H1 (cell line): Measurements from ENCODE around the gene TNS3. TPM values are rescaled to one million over a fixed set of nuclear protein-coding genes. Genes with fewer than 3 reads are reported as not detected.
A peak's percentile ranks its signal among the peaks of the same experiment; 100 is the strongest.

Source experiments
- CTCF ChIA-PET: fragments of 300-600 bp; sonication (Branson Sonifier 250); formaldehyde crosslinking; loops from one replicate; lab custom pipeline; 2021; ENCODE audit not compliant: partially characterized antibody; lab: Charles Lee
- POLR2A ChIA-PET: fragments of 300-600 bp; sonication (Branson Sonifier 250); formaldehyde crosslinking; loops from one replicate; lab custom pipeline; 2021; ENCODE audit warnings: inconsistent platforms; ENCODE audit not compliant: partially characterized antibody; lab: Charles Lee
- DNase-seq, 2 experiments: peaks; one replicate each; pipeline versions ENCODE4 v3.0.0 to v3.0.0-alpha.2; 2010 to 2022; ENCODE audit warnings: low spot score in 2 of 2, low read depth in 1 of 2, mixed read lengths in 1 of 2
- FAIRE-seq: peaks from 2 replicates; lab custom pipeline; 2011; peaks lifted over from hg19 to GRCh38; lab: Jason Lieb, UNC
- H2AFZ ChIP-seq: 2 replicates; pipeline ENCODE4 v1.8.1; 2012; ENCODE audit warnings: low read length, inconsistent platforms
- H2AK5ac ChIP-seq: 2 replicates; pipeline ENCODE4 v1.6.1; 2013; ENCODE audit warnings: low read depth, low read length
- H2BK120ac ChIP-seq: replicated peaks from 2 replicates; pipeline ENCODE3; 2013; ENCODE audit warnings: low read depth, low read length, inconsistent platforms
- H2BK12ac ChIP-seq: 2 replicates; pipeline ENCODE4 v1.6.1; 2013; ENCODE audit warnings: low read depth, low read length
- H2BK15ac ChIP-seq: 2 replicates; pipeline ENCODE4 v1.6.1; 2013; ENCODE audit warnings: low read length
- H2BK20ac ChIP-seq: 2 replicates; pipeline ENCODE4 v1.6.1; 2013; ENCODE audit warnings: low read length
- H2BK5ac ChIP-seq: 2 replicates; pipeline ENCODE4 v1.6.1; 2013; ENCODE audit warnings: low read depth, low read length
- H3K14ac ChIP-seq: 2 replicates; pipeline ENCODE4 v1.6.1; 2013; ENCODE audit warnings: inconsistent platforms; ENCODE audit not compliant: insufficient read length
- H3K18ac ChIP-seq: 2 replicates; pipeline ENCODE4 v1.6.1; 2013; ENCODE audit warnings: low read length; ENCODE audit errors: extremely low read depth
- H3K23ac ChIP-seq: 2 replicates; pipeline ENCODE4 v1.6.1; 2013; ENCODE audit warnings: inconsistent platforms; ENCODE audit not compliant: insufficient read length
- H3K23me2 ChIP-seq: 2 replicates; pipeline ENCODE4 v1.6.1; 2013; ENCODE audit warnings: low read depth, low read length
- H3K27ac ChIP-seq: 2 replicates; pipeline ENCODE4 v1.6.1; 2011; ENCODE audit warnings: low read depth, low read length, inconsistent platforms
- H3K27me3 ChIP-seq, 4 experiments: replicated peaks in 1 of 4; 1 replicate in 1 of 4; 2 replicates in 3 of 4; pipeline versions ENCODE4 v1.6.1 to v1.8.1; 2011 to 2013; ENCODE audit warnings: low read length in 3 of 4, mild to moderate bottlenecking in 3 of 4, inconsistent platforms in 2 of 4, mixed read lengths in 2 of 4, moderate library complexity in 1 of 4; ENCODE audit not compliant: control insufficient read depth in 3 of 4, insufficient read depth in 3 of 4; ENCODE audit errors: extremely low read depth in 1 of 4
- H3K36me3 ChIP-seq, 4 experiments: 2 replicates each; pipeline versions ENCODE4 v1.6.1 to v1.8.1; 2011 to 2013; ENCODE audit warnings: mild to moderate bottlenecking in 4 of 4, low read length in 3 of 4, moderate library complexity in 2 of 4, control low read depth in 1 of 4, inconsistent platforms in 1 of 4; ENCODE audit not compliant: insufficient read depth in 4 of 4, control insufficient read depth in 2 of 4
- H3K4ac ChIP-seq: replicated peaks from 2 replicates; pipeline ENCODE3; 2013; ENCODE audit warnings: low read length, low read depth, mixed read lengths, inconsistent platforms; ENCODE audit not compliant: insufficient read length
- H3K4me1 ChIP-seq, 4 experiments: replicated peaks in 1 of 4; 1 replicate in 1 of 4; 2 replicates in 3 of 4; pipeline versions ENCODE4 v1.6.1 to v1.8.1; 2011 to 2013; ENCODE audit warnings: low read length in 3 of 4, inconsistent platforms in 2 of 4, mixed read lengths in 1 of 4; ENCODE audit not compliant: insufficient read depth in 4 of 4, control insufficient read depth in 3 of 4
- H3K4me2 ChIP-seq, 2 experiments: 2 replicates each; pipeline versions ENCODE4 v1.6.1 to v1.8.1; 2011 to 2013; ENCODE audit warnings: low read depth in 2 of 2, low read length in 2 of 2, control low read depth in 1 of 2, inconsistent platforms in 1 of 2, mild to moderate bottlenecking in 1 of 2; ENCODE audit not compliant: insufficient read depth in 1 of 2
- H3K4me3 ChIP-seq, 4 experiments: fragments of 200-600, 300-600 bp in 1 of 4; sonication (generic), shearing (Covaris generic), sonication (Bioruptor Twin) in 1 of 4; 2 replicates each; pipeline versions ENCODE4 v1.5.1 to v1.8.1; 2011 to 2016; ENCODE audit warnings: low read length in 4 of 4, low read depth in 3 of 4, control low read depth in 2 of 4, inconsistent platforms in 2 of 4, mild to moderate bottlenecking in 2 of 4, mixed read lengths in 1 of 4, moderate library complexity in 1 of 4; ENCODE audit not compliant: insufficient read depth in 2 of 4; ENCODE audit errors: extremely low read depth in 1 of 4
- H3K56ac ChIP-seq: replicated peaks from 2 replicates; pipeline ENCODE3; 2013; ENCODE audit warnings: low read depth, mild to moderate bottlenecking, mixed read lengths, low read length, inconsistent platforms; ENCODE audit not compliant: insufficient read length
- H3K79me1 ChIP-seq: 2 replicates; pipeline ENCODE4 v1.6.1; 2013; ENCODE audit warnings: low read depth, low read length, control low read depth
- H3K79me2 ChIP-seq, 2 experiments: 2 replicates each; pipeline versions ENCODE4 v1.6.1 to v1.8.1; 2012 to 2013; ENCODE audit warnings: low read length in 2 of 2, mild to moderate bottlenecking in 2 of 2, inconsistent platforms in 1 of 2; ENCODE audit not compliant: insufficient read depth in 2 of 2, control insufficient read depth in 1 of 2
- H3K9ac ChIP-seq, 4 experiments: replicated peaks in 1 of 4; 1 replicate in 1 of 4; 2 replicates in 3 of 4; pipeline versions ENCODE4 v1.6.1 to v1.8.1; 2011 to 2013; ENCODE audit warnings: low read depth in 3 of 4, low read length in 3 of 4, control low read depth in 2 of 4, mild to moderate bottlenecking in 2 of 4, moderate library complexity in 2 of 4, inconsistent platforms in 1 of 4; ENCODE audit errors: extremely low read depth in 1 of 4
- H3K9me3 ChIP-seq, 2 experiments: 2 replicates each; pipeline versions ENCODE4 v1.6.1 to v1.8.1; 2012 to 2013; ENCODE audit warnings: mild to moderate bottlenecking in 2 of 2, moderate library complexity in 2 of 2, control low read depth in 1 of 2, inconsistent platforms in 1 of 2, low read depth in 1 of 2, low read length in 1 of 2, mixed read lengths in 1 of 2; ENCODE audit not compliant: insufficient read depth in 2 of 2
- H4K20me1 ChIP-seq, 2 experiments: replicated peaks in 1 of 2; 2 replicates each; pipeline versions ENCODE3 to v1.8.1; 2011 to 2013; ENCODE audit warnings: inconsistent platforms in 2 of 2, low read length in 2 of 2, mild to moderate bottlenecking in 1 of 2; ENCODE audit not compliant: insufficient read depth in 2 of 2, control insufficient read depth in 1 of 2
- H4K5ac ChIP-seq: 2 replicates; pipeline ENCODE4 v1.6.1; 2013; ENCODE audit warnings: low read length, low read depth, mixed read lengths, inconsistent platforms; ENCODE audit not compliant: insufficient read length
- H4K8ac ChIP-seq: 2 replicates; pipeline ENCODE4 v1.8.0; 2013; ENCODE audit warnings: mild to moderate bottlenecking, moderate library complexity, low read length, inconsistent platforms; ENCODE audit not compliant: insufficient read depth; ENCODE audit errors: extremely low read depth
- H4K91ac ChIP-seq: replicated peaks from 2 replicates; pipeline ENCODE3; 2013; ENCODE audit warnings: low read length, mixed read lengths, inconsistent platforms; ENCODE audit not compliant: insufficient read length
- BCL11A ChIP-seq, 2 experiments: IDR thresholded peaks; one replicate each; pipeline ENCODE4 v1.6.1; 2011; ENCODE audit warnings: low read depth in 2 of 2, low read length in 2 of 2, mild to moderate bottlenecking in 2 of 2
- CHD2 ChIP-seq: IDR thresholded peaks from 2 replicates; pipeline ENCODE4 v1.6.1; 2012; ENCODE audit warnings: low read length, improper control_type of control experiment
- POLR2A ChIP-seq, 2 experiments: IDR thresholded peaks; 1 replicate in 1 of 2; 2 replicates in 1 of 2; pipeline ENCODE4 v1.6.1; 2011; ENCODE audit warnings: low read depth in 2 of 2, low read length in 2 of 2, mild to moderate bottlenecking in 2 of 2; ENCODE audit errors: control extremely low read depth in 1 of 2
- WGBS, 2 experiments: shearing (Covaris generic) in 1 of 2; methylation state at CpG; one replicate each; pipeline versions ENCODE4 v1.1.6 to v1.1.7; 2013 to 2015; ENCODE audit warnings: low lambda C conversion rate in 2 of 2, mixed read lengths in 2 of 2, inconsistent platforms in 1 of 2, low coverage in 1 of 2, missing lambda C conversion rate in 1 of 2; ENCODE audit not compliant: insufficient replicate concordance in 2 of 2, insufficient coverage in 1 of 2, insufficient read length in 1 of 2; ENCODE audit errors: extremely low coverage in 1 of 2, missing lambda C conversion rate in 1 of 2; 5-methylcytosine and 5-hydroxymethylcytosine counted together
- polyA plus RNA-seq, 7 experiments: library from polyadenylated mRNA; depleted of rRNA in 3 of 7; stranded (reverse) in 5 of 7; unstranded in 2 of 7; fragments of >200 nt in 5 of 7; fragments of 200-250 nt in 2 of 7; gene quantifications; 1 replicate in 5 of 7; 2 replicates in 1 of 7; 4 replicates in 1 of 7; pipeline versions ENCODE4 v1.2.1 to v1.2.3, GENCODE V29; 2011 to 2013; ENCODE audit warnings: missing spikeins in 2 of 7, mixed read lengths in 2 of 7
- total RNA-seq: library from RNA; stranded (reverse); fragmentation: NEBNext Ultra II Directional; extraction: Animal tissue kit (Norgen Biotek cat#: 25700); gene quantifications from 2 replicates; pipeline ENCODE4 v1.2.1, GENCODE V29; 2021
- TF ChIP-seq, protein P1 (sequence below), 3 experiments: IDR thresholded peaks; 1 replicate in 2 of 3; 2 replicates in 1 of 3; pipeline versions ENCODE4 v1.5.1 to v1.6.1; 2011; ENCODE audit warnings: low read length in 3 of 3, mild to moderate bottlenecking in 3 of 3, inconsistent platforms in 2 of 3, low read depth in 1 of 3, moderate library complexity in 1 of 3; ENCODE audit not compliant: insufficient read depth in 1 of 3; ENCODE audit errors: control extremely low read depth in 1 of 3

TNS3 gene
- total and polyA plus RNA-seq, 2 of the 8 experiments (the other 6 are each of a cell fraction or from before 2014, with no cell fraction given), result 11.9 to 24.2 TPM

DNA sequence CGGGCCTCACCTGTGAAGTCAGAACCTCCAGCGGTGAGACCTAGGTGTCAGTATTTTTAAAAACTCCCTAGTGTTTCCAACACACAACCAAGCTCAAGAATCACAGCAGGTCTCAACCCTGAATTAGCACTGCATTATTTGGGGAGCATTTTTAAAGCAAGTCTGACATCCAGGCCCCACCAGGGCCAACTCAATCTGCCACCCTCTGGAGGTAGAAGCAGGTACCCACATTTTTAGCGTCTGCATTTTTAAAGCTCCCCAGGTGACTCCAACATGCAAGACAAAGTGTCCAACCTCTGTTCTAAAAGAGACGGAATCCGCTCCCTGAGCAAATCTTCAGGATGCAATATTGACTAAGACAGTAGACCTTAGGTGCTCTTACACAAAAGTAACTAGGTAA lies 225.7 kb downstream of the TNS3 start:
- Histone ChIP-seq H4K20me1 (peaks cover 2 to 7% of the 10 kb centered on the region in 2 experiments), H3K4ac (no peak overlapping the region), H2AK5ac (no peak overlapping the region), H2BK12ac (no peak overlapping the region), H4K8ac (no peak overlapping the region), H3K9me3 (no peaks in the 10 kb centered on the region), H2BK120ac (no peak overlapping the region), H3K4me3 (no peak overlapping the region), H2BK15ac (no peak overlapping the region), H3K9ac (no peak overlapping the region; a peak in 1 of 7 replicates), H3K36me3 (no peaks in the 10 kb centered on the region), H2AFZ (no peak overlapping the region), H3K4me1 (peaks cover 0 to 2% (median under 1%) of the 10 kb centered on the region in 4 experiments; a peak in 4 of 7 replicates), H3K27ac (no peak overlapping the region), H2BK5ac (no peak overlapping the region), H3K79me1 (0 out of 2 replicates have a peak, but pooled peaks cover 2% of the 10 kb centered on the region), H3K79me2 (no peaks in the 10 kb centered on the region), H3K23me2 (no peaks in the 10 kb centered on the region; the same call in 1 of the 2 replicates), H2BK20ac (no peak overlapping the region), H3K14ac (no peak overlapping the region), H3K4me2 (no peak overlapping the region), H3K23ac (no peak overlapping the region), H3K56ac (no peak overlapping the region), H3K18ac (peak overlapping the region; percentile 32), H4K91ac (no peak overlapping the region), H4K5ac (no peak overlapping the region), H3K27me3 (no peaks in the 10 kb centered on the region)
- 82% methylated on average over 5 of the region's 5 CpGs; no CpG with 5 or more reads in 1 of the 2 experiments for WGBS, 2 experiments
- TF ChIP-seq, protein P1, sequence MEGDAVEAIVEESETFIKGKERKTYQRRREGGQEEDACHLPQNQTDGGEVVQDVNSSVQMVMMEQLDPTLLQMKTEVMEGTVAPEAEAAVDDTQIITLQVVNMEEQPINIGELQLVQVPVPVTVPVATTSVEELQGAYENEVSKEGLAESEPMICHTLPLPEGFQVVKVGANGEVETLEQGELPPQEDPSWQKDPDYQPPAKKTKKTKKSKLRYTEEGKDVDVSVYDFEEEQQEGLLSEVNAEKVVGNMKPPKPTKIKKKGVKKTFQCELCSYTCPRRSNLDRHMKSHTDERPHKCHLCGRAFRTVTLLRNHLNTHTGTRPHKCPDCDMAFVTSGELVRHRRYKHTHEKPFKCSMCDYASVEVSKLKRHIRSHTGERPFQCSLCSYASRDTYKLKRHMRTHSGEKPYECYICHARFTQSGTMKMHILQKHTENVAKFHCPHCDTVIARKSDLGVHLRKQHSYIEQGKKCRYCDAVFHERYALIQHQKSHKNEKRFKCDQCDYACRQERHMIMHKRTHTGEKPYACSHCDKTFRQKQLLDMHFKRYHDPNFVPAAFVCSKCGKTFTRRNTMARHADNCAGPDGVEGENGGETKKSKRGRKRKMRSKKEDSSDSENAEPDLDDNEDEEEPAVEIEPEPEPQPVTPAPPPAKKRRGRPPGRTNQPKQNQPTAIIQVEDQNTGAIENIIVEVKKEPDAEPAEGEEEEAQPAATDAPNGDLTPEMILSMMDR (IDR thresholded peaks at IDR 0.05; ENCODE audit: control extremely low read depth in 1 of 3, insufficient read depth in 1 of 3, low read depth in 1 of 3, low read length in 3 of 3), result peak in 2 of 3 experiments; percentile 17 to 18; a peak in 1 of 4 replicates
- no peak for TF ChIP-seq BCL11A (IDR thresholded peaks at IDR 0.05; ENCODE audit: low read depth in 2 of 2, low read length in 2 of 2)
- TF ChIP-seq CHD2, result no peak
- no peak for TF ChIP-seq POLR2A (IDR thresholded peaks at IDR 0.05; ENCODE audit: control extremely low read depth in 1 of 2, low read depth in 2 of 2, low read length in 2 of 2)
- CTCF ChIA-PET, result interaction anchor here (0.8 to 4.0 kb wide), 11 partner anchors 9 to 264 kb away, joined by 3 to 15 read pairs (median 4); no protein-coding TSS in a partner anchor
- POLR2A ChIA-PET, result no interaction called here
- FAIRE-seq (no peak), DNase-seq (no peak)
